Tongue (tissue), 2 donors: ENCODE measurements around the gene ZBTB5. TPM values are rescaled to one million over a fixed set of nuclear protein-coding genes. Genes with fewer than 3 reads are reported as not detected.
"Not testable (repeated sequence)": the region's sequence is repeated elsewhere in the genome, so short reads cannot be mapped to it uniquely, and the experiment has no call there.

Experiments used
- DNase-seq: peaks from one replicate; pipeline ENCODE4 v3.0.0-alpha.2; 2015
- total RNA-seq: library from RNA; depleted of rRNA; stranded (reverse); fragments of >200 nt; gene quantifications from one replicate; pipeline ENCODE4 v1.2.3, GENCODE V29; 2014

Gene ZBTB5
- total RNA-seq, 1 donor from 2014 or later, result 20.8 TPM

- DNase-seq, result peak; percentile 69
Measured at GRCh38 chr9:37486616-37487548, 21.6 kb upstream of the ZBTB5 start.

DNA sequence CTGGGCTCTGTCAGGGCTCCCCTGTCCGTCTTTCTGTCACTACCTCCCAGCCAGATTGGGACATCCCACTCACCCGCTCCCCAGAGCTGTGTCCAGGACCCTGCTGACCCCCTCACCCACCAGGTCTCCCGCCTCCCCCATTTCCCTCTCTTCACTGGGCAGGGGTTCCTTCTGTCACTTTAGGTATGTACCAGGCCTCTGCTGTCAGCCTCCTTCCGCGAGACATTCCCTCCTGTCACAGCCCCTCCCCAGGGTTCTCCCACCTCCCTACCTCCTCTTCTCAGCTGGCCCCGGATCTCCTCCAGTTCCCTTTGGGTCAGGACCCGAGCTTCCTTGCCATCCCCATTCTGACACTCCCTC is 21.0 kb upstream of the ZBTB5 start:
- DNase-seq, result no peak

DNA sequence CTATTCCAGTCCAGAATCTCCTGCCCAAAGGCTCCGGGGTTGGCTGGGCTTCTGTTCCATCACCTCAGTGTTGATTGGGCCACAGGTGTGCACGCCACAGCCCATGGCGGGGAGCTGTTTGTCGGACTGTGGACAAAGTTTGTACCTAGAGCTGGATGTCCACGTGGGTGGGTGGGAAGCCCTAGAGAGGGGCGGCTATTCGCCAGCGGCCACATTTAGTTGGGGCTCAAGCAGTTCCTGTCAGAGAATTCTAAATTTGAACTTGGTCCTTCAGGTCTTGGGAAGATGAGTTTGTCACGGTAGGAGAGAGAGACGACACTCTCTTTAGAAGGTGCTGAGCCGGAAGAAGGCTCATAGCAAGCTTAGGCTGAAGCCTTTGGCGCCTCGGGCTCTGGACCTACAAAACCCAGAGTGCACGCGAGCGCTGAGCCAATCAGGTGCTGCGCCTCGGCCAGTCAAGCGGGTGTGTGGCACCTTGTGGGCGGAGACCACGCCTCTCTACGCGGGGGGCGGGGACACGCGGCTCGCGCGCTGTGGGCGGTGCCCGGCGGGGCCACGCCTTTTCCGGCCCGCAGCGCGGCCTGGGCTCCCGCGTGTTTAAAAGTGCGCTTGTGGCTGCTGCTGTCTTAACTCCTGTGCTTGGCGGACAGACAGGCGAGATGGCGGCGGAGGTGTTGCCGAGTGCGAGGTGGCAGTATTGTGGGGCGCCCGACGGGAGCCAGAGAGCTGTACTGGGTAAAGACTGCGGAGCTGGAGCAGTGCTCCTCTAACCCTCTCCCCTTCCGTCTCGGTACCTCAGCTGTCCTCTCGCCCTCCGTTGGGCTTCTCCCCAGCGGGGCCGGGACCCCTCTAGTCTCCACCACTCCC is 20.4 kb upstream of the ZBTB5 start, which contains the start of gene POLR1E:
Gene POLR1E, plus strand, starts transcription at position 560 of the 867 bp plus-strand sequence. Its CDS starts 100 bp downstream, at position 660.
- DNase-seq, result peak; percentile 95

GRCh38 chr9:37480759-37481158 is 15.5 kb upstream of the ZBTB5 start:
- DNase-seq, result no peak

GRCh38 chr9:37477987-37478619 is 12.9 kb upstream of the ZBTB5 start:
- DNase-seq, result not testable (repeated sequence)

- DNase-seq, result not testable (repeated sequence)
Measured at GRCh38 chr9:37477443-37477842, 12.2 kb upstream of the ZBTB5 start.

DNA sequence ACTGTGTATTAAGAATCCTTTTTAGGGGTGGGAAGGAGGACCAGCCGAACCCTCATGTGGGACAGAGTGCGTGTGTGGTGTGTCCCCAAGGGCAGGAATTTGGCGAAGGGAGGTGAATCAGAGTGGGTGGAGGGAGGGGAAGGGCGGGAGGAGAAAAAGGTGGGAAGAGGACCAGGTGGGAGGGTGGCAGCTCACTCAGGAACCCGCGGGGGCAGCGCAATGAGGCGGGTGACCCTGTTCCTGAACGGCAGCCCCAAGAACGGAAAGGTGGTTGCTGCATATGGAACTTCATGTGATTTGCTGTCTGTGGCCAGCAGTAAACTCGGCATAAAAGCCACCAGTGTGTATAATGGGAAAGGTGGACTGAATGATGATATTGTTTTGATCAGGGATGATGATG is 11.7 kb upstream of the ZBTB5 start:
- no peak for DNase-seq

DNA sequence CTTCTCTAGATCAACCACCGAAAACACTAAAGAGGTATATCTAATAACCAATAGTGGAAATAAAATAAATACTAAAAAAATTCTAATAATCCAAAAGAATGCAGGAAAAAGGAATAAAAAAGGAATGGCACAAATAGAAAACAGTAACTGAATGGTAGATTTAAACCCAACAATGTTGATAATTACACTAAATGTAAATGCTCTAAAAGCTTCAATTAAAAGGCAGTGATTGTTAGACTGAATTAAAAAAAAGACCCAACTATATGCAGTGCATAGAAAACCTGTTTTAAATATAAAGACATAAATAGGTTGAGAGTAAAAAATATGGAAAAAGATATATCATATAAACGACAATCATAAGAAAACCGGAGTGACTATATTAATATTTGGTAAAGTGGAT is 9.2 kb upstream of the ZBTB5 start:
- DNase-seq, result no peak

GRCh38 chr9:37473982-37474381 is 8.7 kb upstream of the ZBTB5 start:
- DNase-seq, result not testable (repeated sequence)

- peak; percentile 43 for DNase-seq
Measured at GRCh38 chr9:37471942-37472684, 6.9 kb upstream of the ZBTB5 start.

GRCh38 chr9:37468620-37469019 is 3.4 kb upstream of the ZBTB5 start:
- no peak for DNase-seq

DNA sequence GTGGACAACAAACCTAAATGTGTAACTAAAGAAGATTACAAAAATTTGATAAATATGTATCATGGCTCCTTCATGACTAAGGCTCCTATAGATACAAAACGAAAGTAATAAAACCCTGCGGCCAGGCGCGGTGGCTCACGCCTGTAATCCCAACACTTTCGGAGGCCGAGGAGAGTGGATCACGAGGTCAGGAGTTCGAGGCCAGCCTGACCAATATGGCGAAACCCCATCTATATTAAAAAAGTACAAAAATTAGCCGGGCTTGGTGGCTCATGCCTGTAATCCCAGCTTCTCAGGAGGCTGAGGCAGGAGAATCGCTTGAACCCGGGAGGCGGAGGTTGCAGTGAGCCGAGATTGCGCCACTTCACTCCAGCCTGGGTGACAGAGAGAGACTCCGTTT is 2.3 kb upstream of the ZBTB5 start:
- not testable (repeated sequence) for DNase-seq

DNA sequence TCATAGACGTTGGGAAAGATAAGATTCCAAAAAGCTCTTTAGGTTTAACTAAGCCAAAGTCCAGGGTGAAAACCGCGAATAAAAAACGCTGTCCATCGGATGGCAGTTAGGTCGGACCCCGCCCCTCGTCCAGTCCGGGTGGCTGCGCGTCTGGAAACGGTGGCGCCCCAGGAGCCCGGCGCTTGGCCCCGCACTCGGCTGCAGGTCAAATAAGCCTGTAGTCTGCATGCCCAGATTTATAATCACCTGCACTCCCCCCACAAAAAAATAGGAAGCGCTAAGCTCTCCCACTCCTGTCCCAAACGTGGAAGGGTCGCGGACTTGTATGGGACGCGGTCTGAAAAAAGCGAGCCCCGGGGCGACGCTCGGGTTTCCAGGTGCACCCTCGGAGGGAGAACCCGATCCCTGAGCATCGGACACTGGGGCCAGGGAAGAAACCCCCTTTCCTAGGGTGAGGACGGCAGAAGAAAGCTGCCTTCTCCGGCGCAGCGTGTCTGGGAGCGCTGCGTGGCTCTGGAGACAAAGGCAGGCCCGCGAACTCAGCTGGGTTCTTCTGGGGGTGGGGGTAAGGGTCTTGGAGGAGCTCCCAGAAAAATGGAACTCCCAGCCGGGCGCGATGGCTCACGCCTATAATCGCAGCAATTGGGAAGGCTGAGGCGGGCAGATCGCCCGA is 923 bp upstream of the ZBTB5 start:
- peak; percentile 94 for DNase-seq

GRCh38 chr9:37464426-37465248 is 613 bp downstream of the ZBTB5 start:
- peak; percentile 89 for DNase-seq

- no peak for DNase-seq
Measured at GRCh38 chr9:37464006-37464405, 1.2 kb downstream of the ZBTB5 start.

DNA sequence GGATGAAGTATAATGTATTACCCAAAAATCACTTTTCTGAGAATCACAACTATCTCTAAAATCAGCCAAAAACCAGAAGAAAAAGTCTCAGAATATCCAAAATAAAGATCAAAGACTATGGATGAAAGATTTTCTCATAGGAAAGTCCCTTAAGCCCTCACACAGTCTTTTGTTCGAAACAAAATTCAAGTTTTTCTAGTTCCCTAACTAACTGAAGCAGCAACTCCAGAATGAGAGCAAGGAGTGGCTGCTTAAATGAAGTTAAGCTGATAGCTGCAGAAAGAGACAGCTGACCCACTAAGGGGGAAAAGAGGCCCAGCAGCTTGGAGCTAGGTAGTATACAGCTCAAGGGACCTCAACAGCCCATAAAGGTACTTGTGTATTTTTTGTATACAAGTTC is 8.4 kb downstream of the ZBTB5 start:
- DNase-seq, result peak; percentile 27

DNA sequence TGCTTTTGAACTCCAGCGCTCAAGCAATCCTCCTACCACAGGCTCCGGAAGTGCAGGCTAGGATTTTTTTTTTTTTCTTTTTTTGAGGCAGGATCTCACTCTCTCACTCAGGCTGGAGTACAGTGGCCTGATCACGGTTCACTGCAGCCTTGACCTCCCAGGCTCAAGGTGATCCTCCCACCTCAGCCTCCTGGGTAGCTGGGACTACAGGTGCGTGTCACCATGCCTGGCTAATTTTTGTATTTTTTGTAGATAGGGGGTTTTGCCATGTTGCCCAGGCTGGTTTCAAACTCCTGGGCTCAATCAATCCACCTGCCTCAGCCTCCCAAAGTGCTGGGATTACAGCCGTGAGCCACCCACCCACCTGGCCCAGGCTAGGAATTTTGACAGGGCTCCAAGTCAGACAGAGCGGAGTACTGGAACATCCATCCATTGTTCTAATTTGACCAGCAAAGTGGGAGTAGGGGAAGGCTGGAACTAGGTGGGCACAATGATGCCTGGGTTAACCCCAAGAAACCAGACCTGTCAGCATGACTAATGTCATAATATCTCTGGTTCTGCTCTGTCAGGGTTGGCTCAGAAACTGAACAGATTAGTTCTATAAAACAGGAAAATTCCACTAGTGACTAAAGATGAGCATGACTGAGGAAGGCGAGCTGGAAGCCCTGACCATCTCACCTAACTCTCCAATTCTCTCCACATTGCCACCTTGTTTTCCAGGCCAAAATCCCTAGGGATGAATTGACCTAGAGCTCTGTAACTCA is 9.2 kb downstream of the ZBTB5 start:
- no peak for DNase-seq

DNA sequence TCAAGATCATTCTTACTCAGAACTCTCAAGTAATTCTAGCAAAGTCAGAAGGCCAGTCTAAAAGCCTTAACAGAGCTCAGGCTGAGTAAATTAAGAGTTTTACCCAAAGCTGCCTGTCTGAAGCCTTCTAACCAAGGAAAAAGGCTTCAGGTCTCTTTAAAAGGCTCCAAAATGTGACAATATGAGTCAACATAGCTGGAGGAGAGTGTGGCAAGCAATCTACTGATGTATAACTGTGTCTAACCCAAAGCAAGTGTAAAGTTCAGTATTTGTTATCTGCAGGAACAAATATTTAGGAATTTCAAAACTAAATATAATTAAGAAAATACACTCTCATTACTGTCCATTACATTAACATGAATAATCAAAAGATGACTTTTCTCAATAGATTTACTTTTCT is 11.0 kb downstream of the ZBTB5 start:
- no peak for DNase-seq

DNA sequence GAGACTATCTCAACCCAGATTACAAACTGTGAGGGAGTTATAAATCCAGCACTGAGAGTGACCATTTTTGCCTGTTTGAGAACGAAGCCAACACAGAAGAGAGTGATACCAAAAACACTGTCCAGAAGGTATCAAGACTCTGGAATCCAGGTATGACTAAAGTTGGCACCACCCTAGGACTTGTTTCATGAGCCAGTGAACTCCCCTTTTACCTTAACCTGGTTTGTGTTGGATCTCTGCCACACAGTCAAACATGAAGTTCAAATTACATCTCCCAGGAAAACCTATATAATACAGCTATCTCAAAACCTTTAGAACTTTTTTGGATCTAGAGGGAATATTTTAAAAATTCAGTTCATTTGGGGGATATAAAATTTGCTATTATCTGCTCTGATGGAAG is 11.4 kb downstream of the ZBTB5 start:
- DNase-seq, result no peak

DNA sequence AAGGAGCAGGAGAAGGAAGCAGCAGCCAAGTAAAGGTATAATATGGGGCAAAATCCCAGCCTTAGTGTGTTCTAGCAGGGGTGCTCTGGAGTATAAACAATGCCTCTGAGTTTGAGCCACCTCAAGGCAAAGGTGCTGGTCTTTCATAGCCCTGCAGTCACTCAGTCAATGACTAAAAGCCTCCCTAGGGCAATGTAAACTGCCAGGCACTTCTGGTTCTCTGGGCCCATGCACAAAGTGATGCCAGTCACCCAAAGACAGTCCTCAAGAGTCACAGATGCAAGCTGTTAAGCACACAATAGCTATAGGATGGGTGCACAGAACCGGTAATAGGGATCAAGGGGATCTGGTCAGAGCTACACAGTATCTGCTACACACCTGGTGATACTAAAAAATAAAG is 12.6 kb downstream of the ZBTB5 start:
- DNase-seq, result no peak
